Activated naive CD8-positive, alpha-beta T cell treated with anti-CD3 and anti-CD28 coated beads for 36 hours (primary cell): ENCODE results near the gene LRRC25. TPM values are rescaled to one million over a fixed set of nuclear protein-coding genes. Genes with fewer than 3 reads are reported as not detected.

Experiments
- DNase-seq: peaks from one replicate; pipeline ENCODE4 v3.0.0; 2021
- H3K27ac Mint-ChIP-seq: one replicate; pipeline ENCODE4 v1.8.0; 2022; ENCODE audit warnings: mild to moderate bottlenecking, moderate library complexity, mixed read lengths
- H3K27me3 Mint-ChIP-seq: one replicate; pipeline ENCODE4 v1.8.0; 2022; ENCODE audit warnings: mild to moderate bottlenecking, mixed read lengths
- H3K36me3 Mint-ChIP-seq: one replicate; pipeline ENCODE4 v1.8.0; 2021; ENCODE audit warnings: mild to moderate bottlenecking, mixed read lengths
- H3K4me1 Mint-ChIP-seq: one replicate; pipeline ENCODE4 v1.8.0; 2021; ENCODE audit warnings: mixed read lengths
- H3K4me3 Mint-ChIP-seq: one replicate; pipeline ENCODE4 v1.8.0; 2022; ENCODE audit warnings: mild to moderate bottlenecking, moderate library complexity, mixed read lengths
- H3K9me3 Mint-ChIP-seq: one replicate; pipeline ENCODE4 v1.8.0; 2022; ENCODE audit warnings: mixed read lengths
- total RNA-seq, 2 experiments: library from RNA; stranded (reverse); gene quantifications; one replicate each; pipeline ENCODE4 v1.2.3, GENCODE V29; 2021

The LRRC25 gene
- total RNA-seq, 2 experiments from 2014 or later, result not detected

GRCh38 chr19:18348171-18348570 is 49.3 kb downstream of the LRRC25 start:
- H3K36me3 Mint-ChIP-seq, result peaks cover 23% of the 10 kb centered on the region
- no peaks in the 10 kb centered on the region for H3K9me3 Mint-ChIP-seq
- no peak overlapping the region for H3K27ac Mint-ChIP-seq

DNA sequence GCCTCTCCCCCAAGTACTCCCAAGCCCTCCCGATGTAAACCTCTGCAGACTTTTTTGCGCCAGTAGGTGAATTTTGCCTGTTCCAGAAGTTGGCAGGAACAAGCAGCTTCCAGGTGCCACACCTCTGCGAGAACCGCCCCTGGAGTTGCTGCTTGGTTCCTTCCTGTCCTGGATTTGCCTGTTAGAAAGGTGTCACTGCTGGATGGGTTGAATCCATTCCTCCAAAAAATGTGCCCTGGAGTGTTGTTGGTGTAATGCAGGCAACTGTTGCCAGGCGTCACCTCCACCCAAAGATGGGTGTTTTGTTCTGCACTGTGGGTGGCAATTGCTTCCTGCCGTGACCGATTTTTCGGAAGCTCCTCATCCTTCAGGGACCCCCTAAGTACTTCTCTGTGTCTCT is 51.3 kb downstream of the LRRC25 start:
- peaks cover 13% of the 10 kb centered on the region for H3K4me1 Mint-ChIP-seq
- H3K9me3 Mint-ChIP-seq, result no peaks in the 10 kb centered on the region
- no peak overlapping the region for H3K4me3 Mint-ChIP-seq
- no peaks in the 10 kb centered on the region for H3K27me3 Mint-ChIP-seq
- H3K27ac Mint-ChIP-seq, result no peak overlapping the region
- peaks cover 26% of the 10 kb centered on the region for H3K36me3 Mint-ChIP-seq
- DNase-seq, result no peak

More at GRCh38 chr19:18348171-18348570, 49.3 kb downstream of the LRRC25 start:
- no peaks in the 10 kb centered on the region for H3K27me3 Mint-ChIP-seq
- H3K4me3 Mint-ChIP-seq, result no peak overlapping the region
- H3K4me1 Mint-ChIP-seq, result peaks cover 3% of the 10 kb centered on the region
- no peak for DNase-seq

DNA sequence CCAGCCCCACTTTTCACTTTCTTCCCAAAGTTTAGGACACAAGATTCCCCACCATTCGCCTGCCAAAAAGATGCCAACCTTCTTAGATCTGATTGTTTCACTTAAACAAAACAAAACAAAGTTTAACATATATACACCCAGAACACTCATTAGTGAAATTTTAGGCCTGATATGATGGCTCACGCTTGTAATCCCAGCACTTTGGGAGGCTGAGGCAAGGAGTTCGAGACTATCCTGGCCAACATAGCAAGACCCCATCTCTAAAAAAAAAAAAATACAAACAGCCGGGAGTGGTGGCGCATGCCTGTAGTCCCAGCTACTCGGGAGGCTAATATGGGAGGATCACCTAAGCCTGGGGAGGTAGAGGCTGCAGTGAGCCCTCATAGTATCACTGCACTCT is 52.1 kb downstream of the LRRC25 start:
- Mint-ChIP-seq H3K9me3 (no peaks in the 10 kb centered on the region), H3K4me3 (no peak overlapping the region), H3K4me1 (peaks cover 13% of the 10 kb centered on the region), H3K27ac (no peak overlapping the region), H3K27me3 (no peaks in the 10 kb centered on the region), H3K36me3 (peaks cover 22% of the 10 kb centered on the region)
- no peak for DNase-seq

- H3K4me1 Mint-ChIP-seq, result peaks cover 19% of the 10 kb centered on the region
- H3K4me3 Mint-ChIP-seq, result no peak overlapping the region
- no peaks in the 10 kb centered on the region for H3K9me3 Mint-ChIP-seq
- DNase-seq, result no peak
- H3K27ac Mint-ChIP-seq, result no peak overlapping the region
- H3K27me3 Mint-ChIP-seq, result no peaks in the 10 kb centered on the region
- peaks cover 16% of the 10 kb centered on the region for H3K36me3 Mint-ChIP-seq
These were observed 52.9 kb downstream of the LRRC25 start for GRCh38 chr19:18344582-18344950.

- H3K27ac Mint-ChIP-seq, result no peak overlapping the region
- no peaks in the 10 kb centered on the region for H3K27me3 Mint-ChIP-seq
- H3K4me3 Mint-ChIP-seq, result peak overlapping the region; percentile 81
- no peak for DNase-seq
- peaks cover 20% of the 10 kb centered on the region for H3K4me1 Mint-ChIP-seq
- no peaks in the 10 kb centered on the region for H3K9me3 Mint-ChIP-seq
- H3K36me3 Mint-ChIP-seq, result peaks cover 9% of the 10 kb centered on the region
These were observed 55.3 kb downstream of the LRRC25 start for GRCh38 chr19:18342090-18342632.

Other genes starting within 250 kb of the LRRC25 start
- gene PIK3R2, start 244.5 kb downstream of the LRRC25 start, total RNA-seq, result 10 to 100 TPM; 18.5 to 21.1 TPM
- 10 to 100 TPM; 24.7 to 28.1 TPM for gene IFI30, start 223.8 kb downstream of the LRRC25 start, total RNA-seq
- 10 to 100 TPM; 15.2 to 16.7 TPM for gene MPV17L2, start 204.4 kb downstream of the LRRC25 start, total RNA-seq
- gene RAB3A, start 193.6 kb downstream of the LRRC25 start, total RNA-seq, result 1 to 10 TPM; 3.2 to 3.9 TPM
- not detected for gene PDE4C, start 171.2 kb downstream of the LRRC25 start, total RNA-seq
- gene IQCN, start 123.2 kb downstream of the LRRC25 start, total RNA-seq, result under 1 TPM; 0.29 to 0.32 TPM
- gene JUND, start 116.0 kb downstream of the LRRC25 start, total RNA-seq, result 100 to 1,000 TPM; 379 to 398 TPM
- gene LSM4, start 74.5 kb downstream of the LRRC25 start, total RNA-seq, result 100 to 1,000 TPM; 419 to 435 TPM
- 10 to 100 TPM; 15.7 to 17.8 TPM for gene PGPEP1, start 57.0 kb downstream of the LRRC25 start, total RNA-seq
- gene GDF15, start 11.5 kb downstream of the LRRC25 start, total RNA-seq, result not detected
- 100 to 1,000 TPM in 1 of 2 experiments, 10 to 100 TPM in 1; 96.1 to 101 TPM for gene SSBP4, start 21.8 kb upstream of the LRRC25 start, total RNA-seq
- 10 to 100 TPM; 29.6 to 32.7 TPM for gene ISYNA1, start 40.5 kb upstream of the LRRC25 start, total RNA-seq
- 10 to 100 TPM; 20.0 to 21.0 TPM for gene ELL, start 124.4 kb upstream of the LRRC25 start, total RNA-seq
- 100 to 1,000 TPM; 168 to 170 TPM for gene FKBP8, start 146.0 kb upstream of the LRRC25 start, total RNA-seq
- gene KXD1, start 160.2 kb upstream of the LRRC25 start, total RNA-seq, result 100 to 1,000 TPM; 116 to 124 TPM
- gene UBA52, start 174.2 kb upstream of the LRRC25 start, total RNA-seq, result 1,000 to 10,000 TPM; 1,816 to 1,826 TPM
- 10 to 100 TPM; 71.6 to 74.7 TPM for gene REX1BD, start 191.2 kb upstream of the LRRC25 start, total RNA-seq
- gene CRLF1, start 209.2 kb upstream of the LRRC25 start, total RNA-seq, result not detected
- not detected for gene TMEM59L, start 215.2 kb upstream of the LRRC25 start, total RNA-seq
- 10 to 100 TPM; 15.8 to 16.1 TPM for gene KLHL26, start 239.4 kb upstream of the LRRC25 start, total RNA-seq